ENCODE measurements around the gene TMPRSS2. TPM values are rescaled to one million over a fixed set of nuclear protein-coding genes. Genes with fewer than 3 reads are reported as not detected.

TMPRSS2 gene
- total RNA-seq, 4 donors from 2014 or later = 5.9 to 36.7 (median 10.5) TPM

GRCh38 chr21:41545500-41546359, 37.8 kb upstream of the TMPRSS2 start:
- Histone ChIP-seq H3K9me3 (no peaks in the 10 kb centered on the region), H3K4me1 (no peaks in the 10 kb centered on the region), H3K27ac (no peak overlapping the region), H3K27me3 (peaks cover 17% of the 10 kb centered on the region), H3K36me3 (no peaks in the 10 kb centered on the region), H3K4me3 (no peak overlapping the region)
- DNase-seq (ENCODE audit: low spot score in 2 of 2) = no peak
- WGBS = 77% methylated on average over 7 of the region's 7 CpGs
- TF ChIP-seq, protein P1, sequence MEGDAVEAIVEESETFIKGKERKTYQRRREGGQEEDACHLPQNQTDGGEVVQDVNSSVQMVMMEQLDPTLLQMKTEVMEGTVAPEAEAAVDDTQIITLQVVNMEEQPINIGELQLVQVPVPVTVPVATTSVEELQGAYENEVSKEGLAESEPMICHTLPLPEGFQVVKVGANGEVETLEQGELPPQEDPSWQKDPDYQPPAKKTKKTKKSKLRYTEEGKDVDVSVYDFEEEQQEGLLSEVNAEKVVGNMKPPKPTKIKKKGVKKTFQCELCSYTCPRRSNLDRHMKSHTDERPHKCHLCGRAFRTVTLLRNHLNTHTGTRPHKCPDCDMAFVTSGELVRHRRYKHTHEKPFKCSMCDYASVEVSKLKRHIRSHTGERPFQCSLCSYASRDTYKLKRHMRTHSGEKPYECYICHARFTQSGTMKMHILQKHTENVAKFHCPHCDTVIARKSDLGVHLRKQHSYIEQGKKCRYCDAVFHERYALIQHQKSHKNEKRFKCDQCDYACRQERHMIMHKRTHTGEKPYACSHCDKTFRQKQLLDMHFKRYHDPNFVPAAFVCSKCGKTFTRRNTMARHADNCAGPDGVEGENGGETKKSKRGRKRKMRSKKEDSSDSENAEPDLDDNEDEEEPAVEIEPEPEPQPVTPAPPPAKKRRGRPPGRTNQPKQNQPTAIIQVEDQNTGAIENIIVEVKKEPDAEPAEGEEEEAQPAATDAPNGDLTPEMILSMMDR (IDR thresholded peaks at IDR 0.05) = no peak
- no peak for TF ChIP-seq POLR2AphosphoS5 (IDR thresholded peaks at IDR 0.05)
- TF ChIP-seq EP300 (IDR thresholded peaks at IDR 0.05) = no peak
- no peak for TF ChIP-seq POLR2A (IDR thresholded peaks at IDR 0.05)

DNA sequence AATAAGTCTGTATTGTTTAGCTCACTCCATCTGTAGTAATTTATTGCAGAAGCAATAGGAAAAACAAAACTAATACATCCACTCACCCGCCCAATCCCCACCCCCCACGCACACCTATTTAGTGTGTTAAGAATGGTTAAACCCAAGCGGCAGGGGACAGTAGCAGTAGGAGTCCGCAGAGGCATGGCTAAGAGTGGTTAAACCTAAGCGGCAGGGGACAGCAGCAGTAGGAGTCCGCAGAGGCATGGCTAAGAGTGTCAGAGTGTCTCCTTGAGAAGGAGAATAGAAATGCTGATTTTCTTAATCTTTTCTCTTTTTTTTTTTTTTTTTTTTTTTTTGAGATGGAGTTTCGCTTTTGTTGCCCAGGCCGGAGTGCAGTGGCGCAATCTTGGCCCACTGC, 34.8 kb upstream of the TMPRSS2 start:
- H3K9me3 ChIP-seq = no peaks in the 10 kb centered on the region
- 90% methylated on average over 9 of the region's 9 CpGs for WGBS
- no peak for DNase-seq (ENCODE audit: low spot score in 2 of 2)
- peaks cover 22% of the 10 kb centered on the region for H3K27me3 ChIP-seq
- H3K36me3 ChIP-seq = no peaks in the 10 kb centered on the region
- no peaks in the 10 kb centered on the region for H3K4me1 ChIP-seq
- H3K27ac ChIP-seq = no peak overlapping the region
- H3K4me3 ChIP-seq = no peak overlapping the region
- TF ChIP-seq POLR2A (IDR thresholded peaks at IDR 0.05) (no peak), POLR2AphosphoS5 (IDR thresholded peaks at IDR 0.05) (no peak), EP300 (IDR thresholded peaks at IDR 0.05) (no peak)
- TF ChIP-seq, protein P1 (IDR thresholded peaks at IDR 0.05) = no peak

DNA sequence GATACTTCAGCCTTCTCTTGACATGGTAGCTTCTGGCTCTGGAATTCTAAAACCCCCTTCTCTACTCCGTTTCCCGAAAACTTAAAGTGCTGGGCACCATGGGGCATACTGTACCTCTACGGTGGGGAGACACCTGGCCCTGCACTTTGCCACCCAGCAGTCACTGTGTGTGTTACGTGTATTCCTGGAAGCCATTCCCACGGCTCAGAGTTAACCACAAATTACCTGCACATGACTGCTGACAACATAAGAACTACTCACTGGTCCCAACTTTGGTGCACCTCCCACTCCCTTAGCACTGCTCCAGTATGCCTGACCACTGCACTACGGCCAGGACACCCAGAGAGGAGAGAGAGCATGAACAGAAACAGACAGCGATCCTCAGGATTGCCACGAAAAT, 29.4 kb upstream of the TMPRSS2 start:
- H3K4me1 ChIP-seq = no peaks in the 10 kb centered on the region
- H3K36me3 ChIP-seq = no peaks in the 10 kb centered on the region
- 84% methylated on average over 8 of the region's 8 CpGs for WGBS
- H3K27me3 ChIP-seq = peaks cover 29% of the 10 kb centered on the region
- TF ChIP-seq POLR2A (IDR thresholded peaks at IDR 0.05) (no peak), POLR2AphosphoS5 (IDR thresholded peaks at IDR 0.05) (no peak), EP300 (IDR thresholded peaks at IDR 0.05) (no peak)
- TF ChIP-seq, protein P1 (IDR thresholded peaks at IDR 0.05) = no peak
- H3K4me3 ChIP-seq = no peak overlapping the region
- no peaks in the 10 kb centered on the region for H3K9me3 ChIP-seq
- H3K27ac ChIP-seq = no peak overlapping the region
- DNase-seq (ENCODE audit: low spot score in 2 of 2) = no peak

DNA sequence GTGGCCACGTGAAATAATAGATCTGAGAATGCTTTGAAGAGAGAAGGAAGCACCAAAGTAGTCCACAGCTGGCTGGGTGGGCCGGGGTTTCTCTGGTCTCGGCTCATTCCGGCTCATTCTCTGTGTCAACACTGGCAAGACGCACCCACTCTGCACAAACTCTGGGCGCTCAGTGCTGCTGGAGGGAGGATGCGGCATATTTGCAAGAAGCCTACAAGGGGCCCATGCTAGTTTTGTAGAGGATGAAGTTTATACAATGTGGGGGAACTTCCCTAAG, 28.8 kb upstream of the TMPRSS2 start:
- Histone ChIP-seq H3K27ac (no peak overlapping the region), H3K4me1 (no peaks in the 10 kb centered on the region), H3K9me3 (no peaks in the 10 kb centered on the region), H3K27me3 (peaks cover 26% of the 10 kb centered on the region), H3K36me3 (no peaks in the 10 kb centered on the region), H3K4me3 (no peak overlapping the region)
- no peak for DNase-seq (ENCODE audit: low spot score in 2 of 2)
- TF ChIP-seq, protein P1 (IDR thresholded peaks at IDR 0.05) = no peak
- TF ChIP-seq EP300 (IDR thresholded peaks at IDR 0.05) = no peak
- TF ChIP-seq POLR2AphosphoS5 (IDR thresholded peaks at IDR 0.05) = no peak
- TF ChIP-seq POLR2A (IDR thresholded peaks at IDR 0.05) = no peak
- WGBS = 61% methylated on average over 7 of the region's 7 CpGs

GRCh38 chr21:41536076-41536826, 28.3 kb upstream of the TMPRSS2 start:
- H3K9me3 ChIP-seq = no peaks in the 10 kb centered on the region
- H3K27me3 ChIP-seq = peaks cover 26% of the 10 kb centered on the region
- 41% methylated on average over 17 of the region's 19 CpGs for WGBS
- no peak overlapping the region for H3K27ac ChIP-seq
- no peak for DNase-seq (ENCODE audit: low spot score in 2 of 2)
- no peaks in the 10 kb centered on the region for H3K4me1 ChIP-seq
- no peak overlapping the region for H3K4me3 ChIP-seq
- no peaks in the 10 kb centered on the region for H3K36me3 ChIP-seq
- TF ChIP-seq EP300 (IDR thresholded peaks at IDR 0.05) (no peak), POLR2AphosphoS5 (IDR thresholded peaks at IDR 0.05) (no peak), POLR2A (IDR thresholded peaks at IDR 0.05) (no peak)
- TF ChIP-seq, protein P1 (IDR thresholded peaks at IDR 0.05) = no peak
